ENCODE results near the gene PRR14. TPM values are rescaled to one million over a fixed set of nuclear protein-coding genes. Genes with fewer than 3 reads are reported as not detected.

Gene PRR14
- total and polyA plus RNA-seq, 7 donors, result 20.8 to 51.4 (median 31.6) TPM

DNA sequence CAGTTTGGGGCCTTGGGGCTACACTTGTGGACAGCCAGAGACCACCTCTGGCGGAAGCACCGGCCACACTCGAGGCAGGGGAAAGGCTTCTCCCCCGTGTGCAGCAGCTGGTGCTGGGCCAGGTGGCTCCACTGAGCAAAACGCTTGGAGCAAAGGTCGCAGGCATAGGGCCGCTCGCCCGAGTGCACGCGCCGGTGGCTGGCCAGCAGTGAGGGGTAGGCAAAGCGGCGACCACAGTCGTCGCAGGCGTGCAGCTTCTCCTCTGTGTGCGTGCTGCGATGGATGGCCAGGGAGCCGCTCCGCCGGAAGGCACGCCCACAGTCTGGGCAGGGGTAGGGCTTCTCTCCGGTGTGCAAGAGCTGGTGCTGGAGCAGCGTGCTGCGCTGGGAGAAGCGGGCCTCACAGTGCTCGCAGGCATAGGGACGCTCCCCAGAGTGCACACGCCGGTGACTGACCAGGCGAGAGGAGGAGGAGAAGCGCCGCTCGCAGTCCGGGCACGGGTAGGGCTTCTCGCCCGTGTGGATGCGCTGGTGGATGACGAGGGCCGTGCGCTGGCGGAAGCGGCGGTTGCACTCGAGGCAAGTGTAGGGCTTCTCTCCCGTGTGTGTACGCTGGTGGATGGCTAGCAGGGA, 46.3 kb upstream of the PRR14 start:
- no peak overlapping the region for H3K4me3 ChIP-seq
- H3K27me3 ChIP-seq, result no peaks in the 10 kb centered on the region
- DNase-seq, result no peak
- H3K27ac ChIP-seq, result no peak overlapping the region
- intact Hi-C loops (cut with DNase I), result no loop called here
- TF ChIP-seq POLR2AphosphoS5 (IDR thresholded peaks at IDR 0.05), result no peak
- no peak for TF ChIP-seq EP300 (IDR thresholded peaks at IDR 0.05)
- no peak for TF ChIP-seq POLR2A (IDR thresholded peaks at IDR 0.05)
- TF ChIP-seq CTCF (IDR thresholded peaks at IDR 0.05), result no peak
- peaks cover 0 to 24% (median 16%) of the 10 kb centered on the region in 4 donors for H3K4me1 ChIP-seq
- no peaks in the 10 kb centered on the region for H3K9me3 ChIP-seq
- WGBS, 2 donors, result 92 to 95% methylated on average over 49 of the region's 49 CpGs
- H3K36me3 ChIP-seq, result peaks cover 5 to 62% (median 21%) of the 10 kb centered on the region in 4 donors

- H3K9me3 ChIP-seq, result no peaks in the 10 kb centered on the region
- H3K27me3 ChIP-seq, result no peaks in the 10 kb centered on the region
- peaks cover 5 to 62% (median 21%) of the 10 kb centered on the region in 4 donors for H3K36me3 ChIP-seq
- DNase-seq, result no peak
- no peak overlapping the region for H3K4me3 ChIP-seq
- H3K4me1 ChIP-seq, result peaks cover 0 to 25% (median 17%) of the 10 kb centered on the region in 4 donors
- no peak overlapping the region for H3K27ac ChIP-seq
- WGBS, 2 donors, result 92 to 96% methylated on average over 15 of the region's 15 CpGs
- TF ChIP-seq POLR2A (IDR thresholded peaks at IDR 0.05) (no peak), EP300 (IDR thresholded peaks at IDR 0.05) (no peak), CTCF (IDR thresholded peaks at IDR 0.05) (no peak), POLR2AphosphoS5 (IDR thresholded peaks at IDR 0.05) (no peak)
- intact Hi-C loops (cut with DNase I), result no loop called here
Measured at GRCh38 chr16:30605158-30605557, 45.6 kb upstream of the PRR14 start.

DNA sequence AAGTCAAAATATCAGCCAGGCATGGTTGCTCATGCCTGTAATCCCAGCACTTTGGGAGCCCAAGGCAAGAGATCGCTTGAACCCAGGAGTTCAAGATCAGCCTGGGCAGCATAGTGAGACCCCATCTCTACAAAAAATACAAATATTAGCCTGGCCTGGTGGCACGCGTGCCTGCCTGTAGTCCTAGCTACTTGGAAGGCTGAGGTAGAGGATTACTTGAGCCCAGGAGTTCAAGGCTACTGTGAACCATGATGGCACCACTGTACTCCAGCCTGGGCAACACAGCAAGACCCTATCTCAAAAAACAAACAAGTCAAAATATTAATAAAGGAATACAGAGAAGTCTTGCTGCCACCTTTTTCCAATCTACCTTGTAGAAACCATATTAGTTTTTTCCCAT, 44.8 kb upstream of the PRR14 start:
- Histone ChIP-seq H3K27ac (no peak overlapping the region), H3K9me3 (no peaks in the 10 kb centered on the region), H3K4me3 (no peak overlapping the region), H3K36me3 (peaks cover 5 to 62% (median 21%) of the 10 kb centered on the region in 4 donors), H3K27me3 (no peaks in the 10 kb centered on the region), H3K4me1 (peaks cover 0 to 31% (median 20%) of the 10 kb centered on the region in 4 donors)
- intact Hi-C loops (cut with DNase I), result no loop called here
- no peak for TF ChIP-seq POLR2AphosphoS5 (IDR thresholded peaks at IDR 0.05)
- no peak for TF ChIP-seq EP300 (IDR thresholded peaks at IDR 0.05)
- no peak for TF ChIP-seq CTCF (IDR thresholded peaks at IDR 0.05)
- TF ChIP-seq POLR2A (IDR thresholded peaks at IDR 0.05), result no peak
- no peak for DNase-seq
- WGBS, 2 donors, result 99% methylated on average over 3 of the region's 3 CpGs

DNA sequence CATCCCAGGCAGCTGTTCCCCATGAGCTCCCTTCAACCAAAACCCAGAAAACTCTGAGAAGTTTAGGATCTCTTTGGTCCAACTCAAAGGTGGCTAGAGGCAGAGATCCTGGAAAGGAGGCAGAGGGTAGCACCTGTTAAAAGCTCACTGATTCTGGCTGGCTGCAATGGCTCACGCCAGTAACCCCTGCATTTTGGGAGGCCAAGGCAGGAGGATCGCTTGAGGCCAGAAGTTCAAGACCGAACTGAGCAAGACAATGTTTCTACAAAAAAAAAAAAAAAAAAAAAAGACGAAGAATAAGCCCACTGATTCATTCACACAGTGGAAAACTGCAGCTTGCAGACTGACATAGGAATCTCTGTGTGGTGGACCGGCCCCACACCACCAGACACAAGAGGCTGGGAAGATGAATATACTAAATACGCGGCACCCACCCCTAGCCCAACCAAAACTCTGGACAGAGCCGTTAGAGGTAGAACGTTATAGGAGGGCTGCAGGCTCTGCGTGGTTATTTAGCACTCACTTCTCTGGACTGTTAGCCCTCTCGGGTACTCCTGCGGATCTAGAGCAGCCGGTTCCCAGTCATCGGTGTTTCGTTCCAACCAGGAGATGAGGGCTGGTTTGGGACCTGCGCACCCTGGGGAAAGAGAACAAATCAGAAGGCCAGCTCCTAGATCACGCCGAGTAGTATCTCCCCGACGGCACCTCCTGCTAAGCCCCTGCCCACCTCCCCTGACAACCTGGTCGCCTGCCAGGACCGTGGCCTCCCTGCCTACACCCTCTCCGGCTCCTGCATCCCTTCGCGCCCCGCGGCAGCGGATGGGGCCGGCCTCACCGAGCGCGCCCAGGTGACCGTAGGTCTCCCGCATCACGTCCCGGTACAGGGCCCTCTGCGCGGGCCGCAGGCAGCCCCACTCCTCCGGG, 41.5 kb upstream of the PRR14 start:
- H3K27me3 ChIP-seq, result no peaks in the 10 kb centered on the region
- 12 to 15% methylated on average over 40 of the region's 40 CpGs for whole genome bisulfite sequencing, 2 donors
- H3K27ac ChIP-seq, result peak overlapping the region; percentile 96 to 99 (median 97)
- H3K4me1 ChIP-seq, result peaks cover 0 to 23% (median 16%) of the 10 kb centered on the region in 4 donors
- intact Hi-C loops (cut with DNase I), result no loop called here
- no peaks in the 10 kb centered on the region for H3K9me3 ChIP-seq
- TF ChIP-seq EP300 (IDR thresholded peaks at IDR 0.05), result no peak
- no peak for TF ChIP-seq CTCF (IDR thresholded peaks at IDR 0.05)
- no peak for TF ChIP-seq POLR2AphosphoS5 (IDR thresholded peaks at IDR 0.05)
- no peak for TF ChIP-seq POLR2A (IDR thresholded peaks at IDR 0.05)
- H3K36me3 ChIP-seq, result peaks cover 0 to 46% (median 12%) of the 10 kb centered on the region in 4 donors
- peak; percentile 79 for DNase-seq
- H3K4me3 ChIP-seq, result peak overlapping the region; percentile 69 to 96 (median 83)

Data from sigmoid colon (tissue), 7 donors.